ENCODE measurements around the gene SCYL1.
"Not testable (repeated sequence)": the region's sequence is repeated elsewhere in the genome, so short reads cannot be mapped to it uniquely, and the experiment has no call there.

The SCYL1 gene

DNA sequence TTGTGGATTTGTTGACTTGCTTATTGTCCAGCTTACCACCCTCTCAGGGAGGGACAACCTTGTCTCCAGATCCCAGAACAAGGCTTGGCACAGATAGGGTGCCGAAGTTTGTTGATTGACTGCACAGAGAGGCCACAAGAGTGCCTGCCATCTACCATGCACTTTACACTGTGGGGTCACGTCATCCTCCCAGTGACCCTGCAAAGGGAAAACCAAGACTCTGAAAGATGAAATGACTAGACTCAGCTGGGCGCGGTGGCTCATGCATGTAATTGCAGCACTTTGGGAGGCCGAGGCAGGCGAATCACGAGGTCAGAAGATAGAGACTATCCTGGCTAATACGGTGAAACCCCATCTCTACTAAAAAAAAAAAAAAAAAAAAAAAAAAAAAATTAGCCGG, 37.9 kb downstream of the SCYL1 start:
- no peaks in the 10 kb centered on the region for H4K20me1 ChIP-seq (ENCODE audit: insufficient read depth, low read length)
- no peaks in the 10 kb centered on the region for H3K9me3 ChIP-seq (replicated peaks; ENCODE audit: insufficient read depth, low read length)
- H3K36me3 ChIP-seq (replicated peaks; ENCODE audit: insufficient read depth, low read length), result no peaks in the 10 kb centered on the region
- 0 out of 2 replicates have a peak, but pooled peaks cover 5% of the 10 kb centered on the region for H3K4me1 ChIP-seq (ENCODE audit: low read length)
- H3K4me2 ChIP-seq (ENCODE audit: low read depth, low read length), result no peak overlapping the region
- no peaks in the 10 kb centered on the region for H3K27me3 ChIP-seq (replicated peaks; ENCODE audit: insufficient read depth, low read length)
- no peak overlapping the region for H3K4me3 ChIP-seq (ENCODE audit: low read length)
- TF ChIP-seq EZH2phosphoT487 (IDR thresholded peaks at IDR 0.05; ENCODE audit: low read length) (no peak), EZH2 (optimal IDR thresholded peaks at IDR 0.05; ENCODE audit: low read depth, low read length) (no peak)
- TF ChIP-seq, protein P1, sequence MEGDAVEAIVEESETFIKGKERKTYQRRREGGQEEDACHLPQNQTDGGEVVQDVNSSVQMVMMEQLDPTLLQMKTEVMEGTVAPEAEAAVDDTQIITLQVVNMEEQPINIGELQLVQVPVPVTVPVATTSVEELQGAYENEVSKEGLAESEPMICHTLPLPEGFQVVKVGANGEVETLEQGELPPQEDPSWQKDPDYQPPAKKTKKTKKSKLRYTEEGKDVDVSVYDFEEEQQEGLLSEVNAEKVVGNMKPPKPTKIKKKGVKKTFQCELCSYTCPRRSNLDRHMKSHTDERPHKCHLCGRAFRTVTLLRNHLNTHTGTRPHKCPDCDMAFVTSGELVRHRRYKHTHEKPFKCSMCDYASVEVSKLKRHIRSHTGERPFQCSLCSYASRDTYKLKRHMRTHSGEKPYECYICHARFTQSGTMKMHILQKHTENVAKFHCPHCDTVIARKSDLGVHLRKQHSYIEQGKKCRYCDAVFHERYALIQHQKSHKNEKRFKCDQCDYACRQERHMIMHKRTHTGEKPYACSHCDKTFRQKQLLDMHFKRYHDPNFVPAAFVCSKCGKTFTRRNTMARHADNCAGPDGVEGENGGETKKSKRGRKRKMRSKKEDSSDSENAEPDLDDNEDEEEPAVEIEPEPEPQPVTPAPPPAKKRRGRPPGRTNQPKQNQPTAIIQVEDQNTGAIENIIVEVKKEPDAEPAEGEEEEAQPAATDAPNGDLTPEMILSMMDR (IDR thresholded peaks at IDR 0.05; ENCODE audit: low read length), result no peak
- H3K9ac ChIP-seq (ENCODE audit: low read length), result no peak overlapping the region
- H3K79me2 ChIP-seq (ENCODE audit: low read length), result peaks cover 6% of the 10 kb centered on the region
- no peaks in the 10 kb centered on the region for H3K9me2 ChIP-seq (replicated peaks; ENCODE audit: insufficient read depth, low read length)
- DNase-seq, result no peak
- no peak overlapping the region for H2AFZ ChIP-seq (ENCODE audit: low read length)
- peaks cover 11% of the 10 kb centered on the region; the same call in 1 of the 2 replicates for H3F3A ChIP-seq (ENCODE audit: insufficient read depth, low read length)
- no peak overlapping the region for H3K27ac ChIP-seq (ENCODE audit: low read length)

DNA sequence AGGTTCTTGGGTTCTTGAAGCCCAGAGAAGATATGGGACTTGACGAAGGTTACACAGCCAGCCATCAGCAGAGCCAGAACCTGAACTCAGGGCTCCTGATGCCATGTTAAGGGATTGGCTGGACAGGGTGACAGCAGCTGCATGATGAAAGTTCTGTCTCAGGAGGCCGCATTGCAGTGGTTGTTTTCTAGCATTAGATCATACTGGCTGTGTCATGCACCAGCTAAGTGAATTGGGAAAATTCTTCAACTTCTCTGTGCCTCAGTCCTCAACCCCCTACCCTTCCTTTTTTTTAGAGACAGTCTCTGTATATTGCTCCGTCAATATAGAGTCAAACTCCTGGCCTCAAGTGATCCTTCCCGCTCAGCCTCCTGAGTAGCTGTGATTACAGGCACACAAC, 38.7 kb downstream of the SCYL1 start:
- Histone ChIP-seq H4K20me1 (ENCODE audit: insufficient read depth, low read length) (no peaks in the 10 kb centered on the region), H3K9me3 (replicated peaks; ENCODE audit: insufficient read depth, low read length) (no peaks in the 10 kb centered on the region), H3K27me3 (replicated peaks; ENCODE audit: insufficient read depth, low read length) (no peaks in the 10 kb centered on the region), H3K4me1 (ENCODE audit: low read length) (peaks cover 4% of the 10 kb centered on the region; the same call in 1 of the 2 replicates), H3K9me2 (replicated peaks; ENCODE audit: insufficient read depth, low read length) (no peaks in the 10 kb centered on the region), H3F3A (ENCODE audit: insufficient read depth, low read length) (peaks cover 11% of the 10 kb centered on the region; the same call in 1 of the 2 replicates), H3K36me3 (replicated peaks; ENCODE audit: insufficient read depth, low read length) (no peaks in the 10 kb centered on the region), H3K79me2 (ENCODE audit: low read length) (peaks cover 15% of the 10 kb centered on the region), H3K9ac (ENCODE audit: low read length) (no peak overlapping the region), H2AFZ (ENCODE audit: low read length) (no peak overlapping the region), H3K4me2 (ENCODE audit: low read depth, low read length) (no peak overlapping the region), H3K27ac (ENCODE audit: low read length) (no peak overlapping the region), H3K4me3 (ENCODE audit: low read length) (no peak overlapping the region)
- TF ChIP-seq, protein P1 (IDR thresholded peaks at IDR 0.05; ENCODE audit: low read length), result no peak
- TF ChIP-seq EZH2phosphoT487 (IDR thresholded peaks at IDR 0.05; ENCODE audit: low read length) (no peak), EZH2 (optimal IDR thresholded peaks at IDR 0.05; ENCODE audit: low read depth, low read length) (no peak)
- DNase-seq, result no peak

DNA sequence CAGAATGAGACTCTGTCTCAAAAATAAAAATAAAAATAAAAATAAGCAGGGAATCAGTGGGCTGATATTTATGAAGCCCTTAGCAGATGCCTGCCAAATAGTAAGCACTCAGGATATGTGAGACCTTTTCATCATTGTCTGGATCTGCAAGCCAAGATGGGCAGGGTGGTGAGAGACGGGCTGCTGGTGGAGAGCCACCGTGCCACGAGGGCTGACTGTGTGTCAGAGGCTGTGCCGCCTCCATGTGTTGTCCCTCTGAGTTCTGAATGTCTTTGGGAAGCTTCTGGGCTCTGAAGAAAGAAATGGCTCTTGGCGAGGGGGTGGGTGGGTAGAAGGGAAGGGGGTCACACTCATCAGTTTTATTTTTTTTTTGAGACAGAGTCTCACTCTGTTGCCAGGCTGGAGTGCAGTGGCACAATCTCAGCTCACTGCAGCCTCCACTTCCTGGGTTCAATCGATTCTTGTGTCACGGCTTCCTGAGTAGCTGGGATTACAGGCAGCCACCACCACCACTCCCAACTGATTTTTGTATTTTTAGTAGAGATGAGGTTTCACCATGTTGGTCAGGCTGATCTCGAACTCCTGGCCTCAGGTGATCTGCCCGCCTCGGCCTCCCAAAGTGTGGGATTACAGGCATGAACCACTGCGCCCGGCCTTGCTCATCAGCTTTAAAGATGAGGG, 40.1 kb downstream of the SCYL1 start:
- H3K9me3 ChIP-seq (replicated peaks; ENCODE audit: insufficient read depth, low read length); H4K20me1 ChIP-seq (ENCODE audit: insufficient read depth, low read length); H3K9ac ChIP-seq (ENCODE audit: low read length); H3K4me2 ChIP-seq (ENCODE audit: low read depth, low read length); H3K36me3 ChIP-seq (replicated peaks; ENCODE audit: insufficient read depth, low read length); H3K27me3 ChIP-seq (replicated peaks; ENCODE audit: insufficient read depth, low read length); H3K4me3 ChIP-seq (ENCODE audit: low read length); H3K4me1 ChIP-seq (ENCODE audit: low read length); H3K9me2 ChIP-seq (replicated peaks; ENCODE audit: insufficient read depth, low read length); H2AFZ ChIP-seq (ENCODE audit: low read length); DNase-seq; H3K27ac ChIP-seq (ENCODE audit: low read length): not testable (repeated sequence)
- Histone ChIP-seq H3K79me2 (ENCODE audit: low read length) (peaks cover 24% of the 10 kb centered on the region), H3F3A (ENCODE audit: insufficient read depth, low read length) (peaks cover 13% of the 10 kb centered on the region)

Measured in MM.1S (cell line).